ENCODE results near the gene MRPL39.

DNA sequence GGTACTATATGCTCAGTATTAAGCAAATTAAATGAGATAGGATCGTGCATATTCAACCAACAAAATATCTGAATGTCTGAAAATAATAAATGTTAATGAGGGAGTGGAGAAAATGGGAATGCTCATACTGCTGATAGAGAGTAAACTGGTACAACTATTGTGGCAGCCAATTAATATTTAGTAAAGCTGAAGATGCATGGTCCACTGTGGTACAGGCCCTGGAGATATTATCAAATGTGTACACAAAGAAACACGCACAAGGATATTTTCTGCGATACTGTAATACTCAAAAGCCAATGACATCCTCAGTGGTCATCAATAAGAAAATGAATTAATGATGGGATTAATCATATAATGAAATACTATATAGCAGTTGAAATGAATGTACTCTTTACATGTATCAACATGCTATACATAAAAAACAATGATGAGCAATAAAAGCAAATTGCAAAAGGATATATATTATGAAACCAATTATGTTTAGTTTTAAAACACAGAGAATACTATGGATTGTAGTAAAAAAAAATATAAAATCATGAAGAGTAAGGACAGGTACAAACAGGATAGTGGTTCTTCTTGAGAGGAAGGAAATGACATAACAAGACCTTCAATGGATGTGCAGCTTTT, 25.0 kb downstream of the MRPL39 start:
- TF ChIP-seq, protein P1, sequence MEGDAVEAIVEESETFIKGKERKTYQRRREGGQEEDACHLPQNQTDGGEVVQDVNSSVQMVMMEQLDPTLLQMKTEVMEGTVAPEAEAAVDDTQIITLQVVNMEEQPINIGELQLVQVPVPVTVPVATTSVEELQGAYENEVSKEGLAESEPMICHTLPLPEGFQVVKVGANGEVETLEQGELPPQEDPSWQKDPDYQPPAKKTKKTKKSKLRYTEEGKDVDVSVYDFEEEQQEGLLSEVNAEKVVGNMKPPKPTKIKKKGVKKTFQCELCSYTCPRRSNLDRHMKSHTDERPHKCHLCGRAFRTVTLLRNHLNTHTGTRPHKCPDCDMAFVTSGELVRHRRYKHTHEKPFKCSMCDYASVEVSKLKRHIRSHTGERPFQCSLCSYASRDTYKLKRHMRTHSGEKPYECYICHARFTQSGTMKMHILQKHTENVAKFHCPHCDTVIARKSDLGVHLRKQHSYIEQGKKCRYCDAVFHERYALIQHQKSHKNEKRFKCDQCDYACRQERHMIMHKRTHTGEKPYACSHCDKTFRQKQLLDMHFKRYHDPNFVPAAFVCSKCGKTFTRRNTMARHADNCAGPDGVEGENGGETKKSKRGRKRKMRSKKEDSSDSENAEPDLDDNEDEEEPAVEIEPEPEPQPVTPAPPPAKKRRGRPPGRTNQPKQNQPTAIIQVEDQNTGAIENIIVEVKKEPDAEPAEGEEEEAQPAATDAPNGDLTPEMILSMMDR (IDR thresholded peaks at IDR 0.05; ENCODE audit: low read depth, low read length, missing input control) = no peak
- no peak for TF ChIP-seq RAD21 (IDR thresholded peaks at IDR 0.05)
- TF ChIP-seq, protein P2, sequence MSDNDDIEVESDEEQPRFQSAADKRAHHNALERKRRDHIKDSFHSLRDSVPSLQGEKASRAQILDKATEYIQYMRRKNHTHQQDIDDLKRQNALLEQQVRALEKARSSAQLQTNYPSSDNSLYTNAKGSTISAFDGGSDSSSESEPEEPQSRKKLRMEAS (IDR thresholded peaks at IDR 0.05) = no peak
- TF ChIP-seq YY1 (IDR thresholded peaks at IDR 0.05) = no peak
- no peak for TF ChIP-seq SP1 (IDR thresholded peaks at IDR 0.05)
- TF ChIP-seq TAF1 (conservative IDR thresholded peaks at IDR 0.05) = no peak
- TF ChIP-seq RXRA (IDR thresholded peaks at IDR 0.05) = no peak
- no peak for TF ChIP-seq FOXA1 (IDR thresholded peaks at IDR 0.05)
- no peak for TF ChIP-seq HNF4G (IDR thresholded peaks at IDR 0.05)
- TF ChIP-seq, protein P3, sequence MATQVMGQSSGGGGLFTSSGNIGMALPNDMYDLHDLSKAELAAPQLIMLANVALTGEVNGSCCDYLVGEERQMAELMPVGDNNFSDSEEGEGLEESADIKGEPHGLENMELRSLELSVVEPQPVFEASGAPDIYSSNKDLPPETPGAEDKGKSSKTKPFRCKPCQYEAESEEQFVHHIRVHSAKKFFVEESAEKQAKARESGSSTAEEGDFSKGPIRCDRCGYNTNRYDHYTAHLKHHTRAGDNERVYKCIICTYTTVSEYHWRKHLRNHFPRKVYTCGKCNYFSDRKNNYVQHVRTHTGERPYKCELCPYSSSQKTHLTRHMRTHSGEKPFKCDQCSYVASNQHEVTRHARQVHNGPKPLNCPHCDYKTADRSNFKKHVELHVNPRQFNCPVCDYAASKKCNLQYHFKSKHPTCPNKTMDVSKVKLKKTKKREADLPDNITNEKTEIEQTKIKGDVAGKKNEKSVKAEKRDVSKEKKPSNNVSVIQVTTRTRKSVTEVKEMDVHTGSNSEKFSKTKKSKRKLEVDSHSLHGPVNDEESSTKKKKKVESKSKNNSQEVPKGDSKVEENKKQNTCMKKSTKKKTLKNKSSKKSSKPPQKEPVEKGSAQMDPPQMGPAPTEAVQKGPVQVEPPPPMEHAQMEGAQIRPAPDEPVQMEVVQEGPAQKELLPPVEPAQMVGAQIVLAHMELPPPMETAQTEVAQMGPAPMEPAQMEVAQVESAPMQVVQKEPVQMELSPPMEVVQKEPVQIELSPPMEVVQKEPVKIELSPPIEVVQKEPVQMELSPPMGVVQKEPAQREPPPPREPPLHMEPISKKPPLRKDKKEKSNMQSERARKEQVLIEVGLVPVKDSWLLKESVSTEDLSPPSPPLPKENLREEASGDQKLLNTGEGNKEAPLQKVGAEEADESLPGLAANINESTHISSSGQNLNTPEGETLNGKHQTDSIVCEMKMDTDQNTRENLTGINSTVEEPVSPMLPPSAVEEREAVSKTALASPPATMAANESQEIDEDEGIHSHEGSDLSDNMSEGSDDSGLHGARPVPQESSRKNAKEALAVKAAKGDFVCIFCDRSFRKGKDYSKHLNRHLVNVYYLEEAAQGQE (IDR thresholded peaks at IDR 0.05) = no peak

Data from liver (tissue), 3 donors.